ENCODE measurements around the gene ZSWIM1.
"Not testable (repeated sequence)": the region's sequence is repeated elsewhere in the genome, so short reads cannot be mapped to it uniquely, and the experiment has no call there.

ZSWIM1 gene

DNA sequence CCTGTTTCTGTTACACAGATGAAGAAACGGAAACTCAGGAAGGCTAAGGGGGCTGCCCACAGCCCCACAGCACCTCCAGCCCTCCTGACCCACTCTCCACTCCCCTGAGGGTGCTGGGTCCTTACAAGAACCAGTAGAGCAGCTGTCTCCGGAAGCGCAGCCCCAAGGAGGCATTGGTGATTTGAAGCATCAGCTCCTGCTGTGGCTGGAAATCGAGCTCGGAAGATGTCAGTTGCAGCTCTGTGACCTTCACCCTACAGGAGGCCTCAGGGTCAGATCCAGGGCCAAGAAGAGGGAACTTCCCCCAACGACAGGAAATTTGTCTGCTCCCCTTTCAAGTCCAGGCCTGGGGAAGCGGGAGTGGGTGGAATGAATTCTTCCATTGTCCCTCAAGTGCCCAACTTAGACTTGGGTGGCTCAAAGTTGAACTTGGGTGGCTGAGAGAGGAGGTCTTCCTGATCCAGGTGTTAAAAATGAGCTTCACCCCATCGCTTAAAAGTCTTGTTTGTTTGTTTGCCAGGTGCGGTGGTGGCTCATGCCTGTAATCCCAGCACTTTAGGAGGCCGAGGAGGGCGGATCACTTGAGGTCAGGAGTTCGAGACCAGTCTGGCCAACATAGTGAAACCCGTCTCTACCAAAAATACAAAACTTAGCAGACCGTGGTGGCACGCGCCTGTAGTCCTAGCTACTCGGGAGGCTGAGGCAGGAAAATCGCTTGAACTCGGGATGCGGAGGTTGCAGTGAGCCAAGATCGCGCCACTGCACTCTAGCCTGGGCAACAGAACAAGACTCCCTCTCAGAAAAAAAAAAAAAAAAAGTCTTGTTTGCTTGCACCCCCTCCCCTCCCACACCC lies 29.0 kb downstream of the ZSWIM1 start:
- no peak for DNase-seq

DNA sequence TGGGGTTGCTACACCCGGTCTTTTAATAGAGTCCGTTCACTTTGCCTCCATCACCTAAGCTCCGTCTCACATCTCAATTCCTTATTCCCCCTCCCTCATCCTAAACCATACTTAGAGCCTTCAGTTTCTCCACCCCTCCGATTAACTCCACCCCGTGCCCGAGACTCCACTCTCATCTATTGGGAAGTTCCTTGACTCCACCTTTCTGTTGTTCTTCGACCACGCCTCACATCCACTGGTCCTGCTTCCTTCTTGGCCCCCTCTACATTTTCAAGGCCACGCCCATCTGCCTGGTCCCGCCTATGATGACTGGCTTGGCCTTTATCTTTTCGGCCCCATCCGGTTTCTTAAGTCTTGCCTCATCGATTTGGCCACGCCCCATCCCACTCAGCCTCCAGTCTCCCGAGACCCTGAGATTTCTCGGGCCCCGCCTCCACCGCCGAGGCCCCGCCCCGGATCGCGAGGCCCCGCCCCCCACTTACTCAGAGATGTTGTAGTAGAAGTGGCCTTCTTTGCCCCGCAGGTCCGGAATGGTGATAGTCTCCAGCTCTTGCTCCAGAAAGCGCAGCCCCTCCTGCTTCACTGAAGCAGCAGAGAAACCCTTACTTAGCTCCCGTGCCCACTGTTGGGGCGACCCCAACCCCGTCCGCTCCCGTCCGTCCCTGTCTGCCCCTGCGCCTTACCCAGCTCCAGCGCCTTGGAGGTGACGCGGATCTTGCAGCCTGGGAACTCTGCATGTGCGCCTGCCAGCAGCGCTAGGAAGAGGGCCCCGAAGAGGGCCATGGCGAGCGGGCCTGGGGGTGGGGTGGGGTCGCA lies 29.9 kb downstream of the ZSWIM1 start:
- peak; percentile 22 for DNase-seq

DNA sequence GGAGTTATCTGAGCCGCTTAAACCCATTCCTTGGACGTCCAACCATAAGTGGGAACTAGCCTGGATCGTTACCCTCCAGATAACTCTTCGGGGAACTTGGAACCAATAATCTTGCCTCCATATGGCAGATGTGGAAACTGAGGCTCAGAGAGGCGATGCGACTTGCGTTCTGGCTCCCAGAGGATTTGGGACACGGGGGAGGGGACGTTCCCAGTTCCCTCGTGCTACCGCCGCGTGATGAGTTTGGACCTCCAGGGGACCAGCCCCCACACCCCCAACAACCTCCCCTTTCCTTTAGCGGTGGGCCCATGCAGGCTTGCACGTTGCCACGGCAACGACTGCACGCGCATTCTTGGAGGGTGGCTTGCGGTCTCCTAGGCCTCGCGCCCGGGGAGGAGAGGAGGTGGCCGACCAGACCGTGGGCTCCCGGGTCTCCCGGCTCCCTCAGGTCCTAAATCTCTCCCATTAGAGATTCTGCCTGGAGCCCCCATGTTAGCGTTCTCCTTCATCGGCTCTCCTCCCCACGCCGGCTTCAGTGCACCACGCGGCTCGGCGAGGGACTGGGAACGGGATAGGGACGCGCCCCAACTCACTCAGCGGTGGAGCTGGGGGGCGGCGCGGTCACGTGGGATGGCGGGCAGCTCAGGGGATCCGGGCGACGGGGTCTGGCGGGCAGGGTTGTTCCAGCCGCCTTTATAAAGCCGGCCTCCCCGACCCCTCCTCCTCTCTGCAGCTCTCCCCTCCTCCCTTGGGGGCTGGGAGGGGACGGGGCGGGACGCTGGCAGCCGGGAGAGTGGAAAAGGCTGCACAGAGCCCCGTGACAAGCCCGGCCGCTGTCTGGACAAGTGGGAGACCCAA lies 30.7 kb downstream of the ZSWIM1 start, which contains the start of gene PLTP:
Gene PLTP, minus strand, starts transcription at position 670 of the 858 bp plus-strand sequence. CDS start 703 bp downstream, outside the sequence.
- DNase-seq, result peak; percentile 41

DNA sequence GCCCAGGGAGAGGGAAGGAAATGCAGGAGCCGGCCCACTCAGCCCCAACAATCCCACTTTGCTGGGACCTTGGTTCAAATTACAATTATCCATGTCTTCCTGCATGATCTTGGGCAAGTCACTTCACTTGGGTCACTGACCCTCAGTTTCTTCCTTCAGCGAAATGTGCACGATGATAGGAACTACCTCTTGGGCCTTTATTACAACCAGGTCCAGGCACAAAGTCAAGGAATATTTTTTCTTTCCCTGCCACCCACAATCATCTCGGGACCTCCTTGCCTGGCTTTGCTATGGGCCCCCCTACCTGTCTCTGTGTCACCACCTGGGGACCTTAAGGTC lies 31.3 kb downstream of the ZSWIM1 start:
- DNase-seq, result no peak

DNA sequence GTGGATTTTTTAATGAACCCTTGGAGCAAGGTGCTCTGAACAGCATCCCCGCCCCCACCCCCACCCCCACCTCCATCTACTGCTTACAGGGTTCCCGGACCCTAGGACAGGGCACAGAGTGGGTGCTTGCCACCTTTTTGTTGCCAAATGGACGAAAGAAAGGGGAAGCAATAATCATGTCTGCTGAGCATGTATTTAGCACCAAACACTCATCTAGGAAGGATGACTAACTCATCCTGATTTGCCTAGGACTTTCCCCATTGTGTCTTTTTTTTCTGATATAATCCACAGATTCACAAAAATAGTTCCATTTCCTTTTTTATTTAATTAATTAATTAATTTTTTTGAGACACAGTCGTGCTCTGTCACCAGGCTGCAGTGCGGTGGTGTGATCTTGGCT lies 32.1 kb downstream of the ZSWIM1 start:
- no peak for DNase-seq

DNA sequence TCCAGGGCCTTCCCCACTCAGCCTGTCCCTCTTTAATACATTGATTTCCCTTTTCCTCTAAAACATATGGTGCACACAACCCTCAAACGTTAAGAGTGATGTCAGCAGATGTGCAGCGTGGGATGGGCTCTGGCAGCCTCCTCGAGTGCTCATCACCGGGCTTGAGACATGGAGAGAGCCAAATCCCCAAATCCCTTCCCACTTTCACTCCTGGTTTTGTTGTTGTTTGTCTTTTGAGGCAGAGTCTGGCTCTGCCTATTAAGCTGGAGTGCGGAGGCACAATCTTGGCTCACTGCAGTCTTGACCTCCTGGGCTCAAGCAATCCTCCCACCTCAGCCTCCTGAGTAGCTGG lies 36.7 kb downstream of the ZSWIM1 start:
- DNase-seq, result no peak

DNA sequence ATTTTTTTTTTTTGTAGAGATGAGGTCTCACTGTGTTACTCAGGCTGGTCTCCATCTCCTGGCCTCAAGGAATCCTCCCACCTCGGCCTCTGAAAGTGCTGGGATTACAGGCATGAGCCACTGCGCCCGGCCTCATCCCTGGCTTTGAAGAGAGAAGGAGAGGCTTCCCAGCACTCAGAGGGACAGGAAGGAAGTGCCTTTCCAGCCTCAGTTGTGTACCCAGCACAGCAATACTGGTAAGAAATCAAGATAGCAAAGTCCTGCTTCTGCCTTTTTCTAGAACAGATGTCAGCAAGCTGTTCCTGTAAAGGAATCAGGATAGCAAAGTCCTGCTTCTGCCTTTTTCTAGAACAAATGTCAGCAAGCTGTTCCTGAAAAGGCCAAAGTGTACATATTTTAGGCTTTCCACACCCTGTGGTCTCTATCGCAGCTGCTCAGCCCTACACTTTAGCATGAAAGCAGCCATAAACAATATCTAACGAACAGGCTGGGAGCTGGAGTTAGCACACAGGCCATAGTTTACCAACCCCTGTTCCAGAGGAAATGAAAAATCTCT lies 37.2 kb downstream of the ZSWIM1 start:
- DNase-seq, result no peak

DNA sequence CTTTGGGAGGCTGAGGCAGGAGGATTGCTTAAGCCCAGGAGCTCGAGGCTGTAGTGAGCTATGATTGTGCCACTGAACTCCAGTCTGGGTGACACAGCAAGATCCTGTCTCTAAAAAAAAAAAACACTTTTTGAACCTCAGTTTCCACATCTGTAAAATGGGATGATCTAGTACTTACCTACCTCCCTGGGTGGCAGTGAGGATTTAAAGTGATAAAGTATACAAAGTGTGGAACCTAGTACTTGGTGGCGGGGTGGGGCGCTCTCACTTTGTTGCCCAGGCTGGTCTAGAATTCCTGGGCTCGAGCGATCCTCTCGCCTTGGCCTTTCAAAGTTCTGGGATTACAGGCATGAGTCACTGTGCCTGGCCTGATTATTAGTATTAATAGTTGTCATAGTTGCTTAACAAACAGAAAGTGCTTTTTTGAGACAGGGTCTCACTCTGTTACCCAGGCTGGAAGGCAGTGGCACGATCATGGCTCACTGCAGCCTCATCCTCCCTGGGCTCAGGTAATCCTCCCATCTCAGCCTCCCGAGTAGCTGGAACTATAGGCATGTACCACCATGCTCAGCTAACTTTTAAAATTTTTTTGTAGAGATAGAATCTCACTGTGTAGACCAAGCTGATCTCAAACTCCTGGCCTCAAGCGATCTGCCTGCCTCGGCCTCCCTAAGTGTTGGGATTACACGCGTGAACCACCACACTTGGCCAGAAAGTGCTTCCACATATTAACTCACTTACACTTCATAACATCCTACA lies 37.9 kb downstream of the ZSWIM1 start:
- no peak for DNase-seq

DNA sequence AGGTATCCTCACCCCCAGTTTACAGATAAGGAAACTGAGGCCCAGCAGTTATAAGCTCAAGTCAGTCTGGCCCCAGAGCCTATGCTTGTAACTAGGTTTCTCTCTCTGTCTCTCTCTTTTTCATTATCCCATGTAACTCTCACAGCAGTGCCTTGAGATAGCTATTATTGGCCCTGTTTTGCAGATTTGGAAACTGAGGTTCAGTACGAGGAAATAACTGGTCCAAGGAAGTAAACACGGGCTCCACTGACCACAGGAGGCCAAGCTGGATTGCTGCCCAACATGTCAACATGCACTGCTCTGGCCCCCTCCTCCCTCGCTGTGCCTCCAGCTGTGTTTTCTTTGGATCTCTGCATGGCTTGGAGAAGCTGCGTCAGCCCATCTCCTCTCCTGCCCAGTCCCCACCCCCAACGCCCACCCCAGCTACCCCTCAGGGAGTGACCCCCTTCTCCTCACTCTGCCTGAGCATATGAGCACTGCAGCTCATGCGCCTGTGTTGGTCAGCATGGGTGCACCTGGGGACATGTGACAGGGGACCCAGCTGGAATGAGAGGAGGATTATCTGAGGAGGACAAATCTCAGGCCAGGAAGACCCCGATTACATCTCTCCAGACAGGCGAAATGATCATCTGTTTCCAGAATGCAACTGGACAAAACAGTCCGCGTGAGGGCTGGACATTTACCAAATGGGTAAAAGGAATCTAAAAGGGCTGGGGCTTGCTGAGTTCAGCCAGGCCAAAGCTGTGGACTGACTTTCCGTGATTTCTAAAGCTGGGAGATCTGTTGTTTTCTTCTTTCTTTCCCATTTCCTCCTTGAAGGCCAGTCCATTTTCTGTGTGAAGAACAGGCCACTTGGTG lies 38.7 kb downstream of the ZSWIM1 start:
- no peak for DNase-seq

DNA sequence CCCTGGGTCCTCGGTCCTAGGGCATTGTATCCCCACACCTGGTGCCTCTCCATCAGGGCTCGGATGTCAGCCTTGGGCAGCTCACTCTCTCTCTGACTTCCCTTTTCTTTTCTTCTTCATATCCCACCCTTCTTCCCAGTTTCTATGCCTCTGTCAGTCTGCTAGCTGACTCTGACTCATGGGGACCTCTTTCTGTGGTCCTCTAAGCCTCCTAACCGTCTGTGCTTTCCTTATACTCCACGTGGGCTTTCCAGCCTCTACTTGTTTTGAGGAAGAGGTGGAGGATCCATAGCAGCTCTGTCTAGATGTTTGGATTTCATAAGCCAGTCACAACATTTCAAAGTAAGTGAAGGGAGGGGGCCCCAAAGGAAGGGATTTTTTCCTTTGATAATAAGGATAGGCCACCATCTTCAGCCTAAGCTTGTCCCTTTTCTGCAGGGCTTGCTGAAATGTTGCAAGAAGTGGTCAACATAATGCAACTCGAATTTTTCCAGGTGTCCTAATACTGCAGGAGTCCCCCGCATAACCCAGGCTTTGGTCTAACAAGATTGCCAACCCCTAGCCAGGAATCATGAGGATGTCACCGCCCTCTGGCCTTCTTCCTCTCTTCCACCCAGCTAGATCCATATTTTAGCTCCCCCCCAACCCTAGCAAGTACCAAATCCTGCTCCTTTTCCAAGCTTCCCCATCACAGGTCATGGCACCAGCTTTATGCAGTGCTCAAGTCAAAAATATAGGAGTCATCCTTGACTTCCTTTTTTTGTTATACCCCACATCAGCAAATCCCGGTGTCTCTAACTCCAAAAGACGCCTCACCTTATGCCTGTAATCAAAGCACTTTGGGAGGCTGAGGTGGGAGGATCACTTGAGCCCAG lies 39.7 kb downstream of the ZSWIM1 start:
- DNase-seq, result no peak

DNA sequence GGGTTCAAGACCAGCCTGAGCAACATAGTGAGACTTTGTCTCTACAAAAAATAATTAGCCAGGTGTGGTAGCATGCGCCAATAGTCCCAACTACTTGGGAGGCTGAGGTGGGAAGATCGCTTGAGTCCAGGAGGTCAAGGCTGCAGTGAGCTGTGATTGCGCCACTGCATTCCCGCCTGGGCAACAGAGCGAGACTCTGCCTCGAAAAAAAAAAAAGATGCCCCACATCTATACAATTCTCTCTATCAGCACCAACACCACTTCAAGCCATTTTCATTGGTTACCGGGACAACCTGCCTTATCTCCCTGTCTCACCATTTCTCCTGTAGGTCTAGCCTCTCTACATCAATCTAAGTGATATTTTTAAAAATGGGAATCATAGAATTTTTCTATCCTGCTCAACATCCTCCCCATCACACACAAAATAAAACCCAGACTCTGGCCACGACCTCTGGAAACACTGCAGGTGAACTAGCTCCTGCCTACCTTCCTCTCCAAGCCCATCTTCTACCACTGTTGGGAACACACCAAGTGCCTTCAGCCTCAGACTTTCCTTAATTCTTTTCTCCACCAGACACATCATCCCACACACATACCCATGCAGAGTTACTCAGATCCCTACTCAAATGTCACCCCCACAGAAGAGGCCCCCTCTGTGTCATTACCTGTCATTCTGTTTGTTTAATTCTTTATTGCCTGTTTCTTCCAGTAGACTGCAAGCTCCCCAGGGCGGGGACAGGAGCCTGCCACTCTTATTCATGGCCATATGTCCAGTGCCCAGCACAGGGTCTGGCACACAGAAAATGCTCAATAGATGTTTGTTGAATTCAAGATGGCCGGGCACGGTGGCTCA lies 40.5 kb downstream of the ZSWIM1 start:
- DNase-seq, result no peak

DNA sequence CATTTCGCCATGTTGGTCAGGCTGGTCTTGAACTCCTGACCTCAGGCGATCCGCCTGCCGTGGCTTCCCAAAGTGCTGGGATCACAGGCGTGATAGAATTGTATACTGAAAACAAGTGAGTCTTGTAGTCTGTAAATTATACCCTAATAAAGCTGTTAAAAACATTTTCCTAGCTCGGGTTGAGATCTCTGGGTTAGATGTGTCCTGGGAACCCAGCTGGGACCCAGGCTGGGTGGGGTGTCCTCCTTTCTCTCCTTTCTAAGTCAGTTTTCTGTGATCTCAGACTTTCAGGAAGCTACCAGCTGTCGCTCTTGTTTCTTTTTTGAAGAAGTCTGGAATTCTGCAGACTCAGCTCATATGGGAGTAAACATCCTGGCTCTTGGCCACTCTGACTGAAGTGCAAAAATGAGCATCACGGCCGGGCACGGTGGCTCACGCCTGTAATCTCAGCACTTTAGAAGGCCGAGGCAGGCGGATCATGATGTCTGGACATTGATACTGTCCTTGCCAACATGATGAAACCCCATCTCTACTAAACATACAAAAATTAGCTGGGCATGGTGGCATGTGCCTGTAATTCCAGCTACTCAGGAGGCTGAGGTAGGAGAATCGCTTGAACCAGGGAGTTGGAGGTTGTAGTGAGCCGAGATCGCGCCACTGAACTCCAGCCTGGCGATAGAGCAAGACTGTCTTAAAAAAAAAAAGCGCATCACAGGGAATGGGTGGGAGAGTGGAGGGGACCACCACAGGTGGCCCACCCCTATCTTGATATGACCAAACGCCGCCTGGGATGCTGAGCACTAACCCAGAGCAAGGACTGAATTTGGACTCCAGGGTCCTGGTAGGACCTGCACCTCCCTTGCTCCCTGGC lies 43.6 kb downstream of the ZSWIM1 start:
- peak; percentile 10 for DNase-seq

DNA sequence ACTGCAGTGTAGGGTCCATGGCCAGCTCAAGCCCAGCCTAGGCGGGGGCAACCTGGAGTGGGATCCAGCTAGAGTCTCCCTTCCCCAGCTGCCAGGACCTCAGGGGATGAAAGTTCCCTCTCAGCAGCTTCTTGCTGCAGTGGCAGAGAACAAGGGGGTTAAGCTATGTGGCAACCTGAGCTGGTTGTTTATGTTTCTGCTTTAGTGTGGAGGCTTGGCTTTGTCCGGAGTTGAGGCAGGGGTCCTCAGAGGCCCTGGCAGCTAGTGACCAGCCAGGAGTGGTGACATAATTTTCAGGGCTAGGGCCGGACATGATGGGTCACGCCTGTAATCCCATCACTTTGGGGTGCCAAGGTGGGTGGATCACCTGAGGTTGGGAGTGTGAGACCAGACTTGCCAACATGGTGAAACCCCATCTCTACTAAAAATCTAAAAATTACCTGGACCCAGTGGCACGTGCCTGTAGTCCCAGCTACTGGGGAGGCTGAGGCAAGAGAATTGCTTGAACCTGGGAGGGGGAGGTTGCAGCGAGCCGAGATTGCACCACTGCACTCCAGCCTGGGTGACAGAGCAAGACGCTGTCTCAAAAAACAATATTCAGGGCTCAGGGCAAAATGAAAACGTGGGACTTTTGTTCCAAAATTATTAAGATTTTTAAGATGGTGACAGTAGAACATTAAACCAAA lies 44.9 kb downstream of the ZSWIM1 start:
- no peak for DNase-seq

DNA sequence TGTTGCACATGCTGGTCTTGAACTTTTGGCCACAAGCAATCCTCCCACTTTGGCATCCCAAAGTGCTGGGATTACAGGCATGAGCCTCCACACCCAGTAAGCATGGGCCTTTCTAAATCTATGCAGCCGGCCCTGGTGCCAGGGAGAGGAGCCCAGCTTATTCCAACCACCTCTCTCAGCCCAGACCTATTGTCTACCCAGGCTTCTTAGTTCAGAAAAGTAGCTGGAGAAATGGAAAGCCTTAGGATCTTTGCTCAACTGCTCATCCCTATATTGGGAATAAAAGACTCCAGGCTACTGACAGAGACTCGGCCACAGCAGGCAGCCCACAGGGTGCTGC lies 45.7 kb downstream of the ZSWIM1 start:
- DNase-seq, result no peak

DNA sequence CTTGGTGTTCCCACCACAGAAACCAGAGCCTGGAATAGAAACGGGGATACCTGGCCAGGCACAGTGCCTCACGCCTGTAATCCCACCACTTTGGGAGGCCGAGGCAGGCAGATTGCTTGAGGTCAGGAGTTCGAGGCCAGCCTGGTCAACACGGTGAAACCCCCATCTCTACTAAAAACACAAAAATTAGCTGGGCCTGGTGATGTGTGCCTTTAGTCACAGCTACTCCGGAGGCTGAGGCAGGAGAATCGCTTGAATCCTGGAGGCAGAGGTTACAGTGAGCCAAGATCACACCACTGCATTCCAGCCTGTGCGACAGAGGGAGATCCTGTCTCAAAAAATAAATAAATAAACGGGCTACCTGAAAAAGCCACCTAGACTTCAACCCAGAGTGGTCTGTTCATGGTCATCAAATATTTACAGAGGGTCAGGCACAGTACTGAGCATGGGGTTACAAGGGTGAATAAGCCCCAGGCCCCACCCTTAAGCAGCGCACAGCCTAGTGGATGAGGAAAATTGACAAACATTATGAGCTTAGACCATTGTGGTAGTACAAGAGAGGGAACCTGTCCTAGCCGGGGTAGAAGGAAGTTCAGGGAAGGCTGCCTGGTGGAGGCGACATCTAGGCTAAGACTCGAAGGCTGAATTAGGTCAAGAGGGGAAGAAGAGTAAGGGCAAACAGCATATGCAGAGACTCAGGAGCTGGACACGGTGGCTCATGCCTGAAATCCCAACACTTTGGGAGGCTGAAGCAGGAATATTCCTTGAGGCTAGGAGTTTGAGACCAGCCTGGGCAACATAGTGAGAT lies 46.2 kb downstream of the ZSWIM1 start:
- DNase-seq, result no peak

DNA sequence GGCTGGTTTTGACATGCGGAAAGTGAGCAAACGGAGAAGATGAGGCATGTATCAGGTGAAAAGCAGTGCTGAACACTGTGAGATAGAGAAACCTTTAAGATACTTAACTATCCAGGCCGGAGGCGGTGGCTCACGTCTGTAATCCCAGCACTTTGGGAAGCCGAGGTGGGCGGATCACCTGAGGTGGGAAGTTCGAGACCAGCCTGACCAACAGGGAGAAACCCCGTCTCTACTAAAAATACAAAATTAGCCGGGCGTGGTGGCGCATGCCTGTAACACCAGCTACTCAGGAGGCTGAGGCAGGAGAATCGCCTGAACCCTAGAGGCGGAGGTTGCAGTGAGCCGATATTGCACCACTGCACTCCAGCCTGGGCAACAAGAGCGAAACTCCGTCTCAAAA lies 50.7 kb downstream of the ZSWIM1 start:
- not testable (repeated sequence) for DNase-seq
